Measurements from ENCODE around the gene MEGF6. TPM values are rescaled to one million over a fixed set of nuclear protein-coding genes. Genes with fewer than 3 reads are reported as not detected.

The MEGF6 gene
- total RNA-seq, 1 experiment from 2014 or later, result 32.4 TPM

DNA sequence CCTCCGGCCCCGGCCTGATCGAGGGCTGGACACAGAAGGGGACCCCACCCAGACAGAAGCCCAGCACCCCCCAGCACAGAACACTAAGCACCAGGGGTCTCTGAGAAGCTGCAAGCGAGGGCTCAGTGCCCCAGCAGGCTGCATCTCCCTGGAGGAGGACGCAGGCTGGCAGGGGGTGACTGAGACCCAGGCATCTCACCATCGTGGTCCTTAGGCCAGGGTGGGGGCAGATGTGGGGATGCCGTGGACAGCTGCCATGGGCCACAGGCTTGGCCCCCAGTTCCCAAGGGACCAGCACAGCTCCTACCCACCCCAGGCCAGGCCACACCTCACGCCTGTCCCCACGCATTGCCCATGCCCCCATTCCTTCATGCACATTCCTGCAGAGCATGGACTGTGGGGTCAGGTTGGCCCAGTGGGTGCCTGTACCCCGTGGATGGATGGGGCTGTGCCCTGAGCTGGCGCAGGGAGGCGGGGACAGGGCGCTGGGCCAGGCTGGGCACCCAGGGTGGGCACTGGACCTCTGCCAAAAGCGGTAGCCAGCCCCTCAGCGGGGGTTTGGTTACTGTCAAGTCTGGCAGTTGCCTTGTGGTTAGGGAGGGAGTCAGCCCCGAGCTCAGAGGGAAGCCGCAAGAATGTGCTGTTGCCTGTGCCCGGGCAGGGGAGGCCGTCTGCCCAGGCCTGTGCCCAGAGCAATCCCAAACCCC, 95.4 kb downstream of the MEGF6 start:
- Mint-ChIP-seq H3K27me3 (ENCODE audit: unreplicated experiment) (no peaks in the 10 kb centered on the region), H3K4me1 (ENCODE audit: low read depth, unreplicated experiment) (no peaks in the 10 kb centered on the region), H3K4me3 (ENCODE audit: low read depth, unreplicated experiment) (no peak overlapping the region), H3K36me3 (ENCODE audit: insufficient read depth, unreplicated experiment) (peaks cover 5% of the 10 kb centered on the region), H3K9me3 (ENCODE audit: low read depth, unreplicated experiment) (no peaks in the 10 kb centered on the region), H3K27ac (ENCODE audit: unreplicated experiment) (no peak overlapping the region)
- intact Hi-C loops (cut with micrococcal nuclease; ENCODE audit: unreplicated experiment), result no loop called here
- CTCF ChIA-PET, result no interaction called here
- BruUV-seq (replicated peaks), result no TSS peak
- TF ChIP-seq, protein P1, sequence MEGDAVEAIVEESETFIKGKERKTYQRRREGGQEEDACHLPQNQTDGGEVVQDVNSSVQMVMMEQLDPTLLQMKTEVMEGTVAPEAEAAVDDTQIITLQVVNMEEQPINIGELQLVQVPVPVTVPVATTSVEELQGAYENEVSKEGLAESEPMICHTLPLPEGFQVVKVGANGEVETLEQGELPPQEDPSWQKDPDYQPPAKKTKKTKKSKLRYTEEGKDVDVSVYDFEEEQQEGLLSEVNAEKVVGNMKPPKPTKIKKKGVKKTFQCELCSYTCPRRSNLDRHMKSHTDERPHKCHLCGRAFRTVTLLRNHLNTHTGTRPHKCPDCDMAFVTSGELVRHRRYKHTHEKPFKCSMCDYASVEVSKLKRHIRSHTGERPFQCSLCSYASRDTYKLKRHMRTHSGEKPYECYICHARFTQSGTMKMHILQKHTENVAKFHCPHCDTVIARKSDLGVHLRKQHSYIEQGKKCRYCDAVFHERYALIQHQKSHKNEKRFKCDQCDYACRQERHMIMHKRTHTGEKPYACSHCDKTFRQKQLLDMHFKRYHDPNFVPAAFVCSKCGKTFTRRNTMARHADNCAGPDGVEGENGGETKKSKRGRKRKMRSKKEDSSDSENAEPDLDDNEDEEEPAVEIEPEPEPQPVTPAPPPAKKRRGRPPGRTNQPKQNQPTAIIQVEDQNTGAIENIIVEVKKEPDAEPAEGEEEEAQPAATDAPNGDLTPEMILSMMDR (IDR thresholded peaks at IDR 0.05; ENCODE audit: unreplicated experiment), result no peak
- no peak for DNase-seq

DNA sequence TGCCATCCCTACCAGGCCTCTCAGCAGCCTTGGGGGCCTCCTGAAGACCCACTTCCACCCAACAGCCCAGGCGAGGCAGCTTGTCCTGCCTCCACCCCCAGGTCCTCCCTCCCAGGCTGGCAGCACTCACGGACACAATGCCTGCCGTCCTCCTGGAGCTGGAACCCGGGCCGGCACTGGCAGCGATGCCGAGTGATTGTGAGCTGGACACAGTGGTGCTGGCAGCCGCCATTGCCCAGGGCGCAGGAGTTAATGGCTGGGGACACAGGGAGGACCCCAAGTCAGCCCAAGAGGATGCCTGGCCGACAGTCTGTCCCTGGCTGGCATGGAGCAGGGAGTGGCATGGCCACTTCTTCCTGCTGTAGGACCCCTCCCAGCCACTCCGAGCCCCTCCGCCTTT, 96.0 kb downstream of the MEGF6 start:
- no peak overlapping the region for H3K4me3 Mint-ChIP-seq (ENCODE audit: low read depth, unreplicated experiment)
- no peaks in the 10 kb centered on the region for H3K4me1 Mint-ChIP-seq (ENCODE audit: low read depth, unreplicated experiment)
- no peak overlapping the region for H3K27ac Mint-ChIP-seq (ENCODE audit: unreplicated experiment)
- TF ChIP-seq, protein P1 (IDR thresholded peaks at IDR 0.05; ENCODE audit: unreplicated experiment), result no peak
- no peak for DNase-seq
- peaks cover 5% of the 10 kb centered on the region for H3K36me3 Mint-ChIP-seq (ENCODE audit: insufficient read depth, unreplicated experiment)
- intact Hi-C loops (cut with micrococcal nuclease; ENCODE audit: unreplicated experiment), result no loop called here
- CTCF ChIA-PET, result no interaction called here
- H3K9me3 Mint-ChIP-seq (ENCODE audit: low read depth, unreplicated experiment), result no peaks in the 10 kb centered on the region
- BruUV-seq (replicated peaks), result no TSS peak
- H3K27me3 Mint-ChIP-seq (ENCODE audit: unreplicated experiment), result no peaks in the 10 kb centered on the region

DNA sequence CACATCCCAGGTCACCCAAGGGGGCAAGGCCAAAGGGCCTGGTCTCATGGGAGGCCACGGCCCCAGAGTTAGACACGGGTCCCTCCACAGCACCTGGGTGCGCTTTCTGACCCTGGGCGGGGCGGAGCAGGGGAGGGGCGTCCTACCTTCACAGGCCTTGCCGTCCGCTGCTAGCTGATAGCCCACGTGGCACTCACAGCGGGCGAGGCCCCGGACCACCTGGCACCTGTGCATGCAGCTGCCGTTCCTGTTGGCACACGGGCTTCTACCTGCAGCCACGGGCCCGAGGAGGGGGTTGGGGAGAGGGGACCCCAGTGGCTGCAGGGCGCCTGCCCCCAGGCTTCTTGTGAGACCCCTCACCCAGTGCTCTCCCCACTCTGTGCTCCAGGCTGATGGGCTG, 96.9 kb downstream of the MEGF6 start:
- no peaks in the 10 kb centered on the region for H3K9me3 Mint-ChIP-seq (ENCODE audit: low read depth, unreplicated experiment)
- H3K27me3 Mint-ChIP-seq (ENCODE audit: unreplicated experiment), result no peaks in the 10 kb centered on the region
- H3K27ac Mint-ChIP-seq (ENCODE audit: unreplicated experiment), result no peak overlapping the region
- H3K4me3 Mint-ChIP-seq (ENCODE audit: low read depth, unreplicated experiment), result no peak overlapping the region
- BruUV-seq (replicated peaks), result no TSS peak
- peaks cover 5% of the 10 kb centered on the region for H3K36me3 Mint-ChIP-seq (ENCODE audit: insufficient read depth, unreplicated experiment)
- TF ChIP-seq, protein P1 (IDR thresholded peaks at IDR 0.05; ENCODE audit: unreplicated experiment), result no peak
- intact Hi-C loops (cut with micrococcal nuclease; ENCODE audit: unreplicated experiment), result no loop called here
- no peaks in the 10 kb centered on the region for H3K4me1 Mint-ChIP-seq (ENCODE audit: low read depth, unreplicated experiment)
- CTCF ChIA-PET, result no interaction called here
- no peak for DNase-seq

DNA sequence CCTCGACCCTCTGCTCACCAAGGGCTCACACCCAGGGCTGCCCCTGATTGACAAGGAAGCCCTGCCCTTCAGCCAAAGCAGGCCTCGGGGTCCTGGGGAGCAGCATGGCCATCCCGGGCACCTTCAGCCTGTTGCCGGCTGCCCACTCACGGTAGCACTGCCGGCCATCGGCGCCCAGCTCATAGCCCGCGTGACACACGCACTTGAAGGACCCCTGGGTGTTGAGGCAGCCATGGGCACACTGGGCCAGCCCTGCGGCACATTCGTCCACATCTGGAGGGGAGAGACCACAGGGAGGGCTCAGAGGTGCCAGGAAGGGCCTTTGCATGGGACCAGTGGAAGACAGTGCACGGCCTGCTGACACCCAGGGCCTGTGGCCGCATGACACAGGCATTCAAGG, 99.5 kb downstream of the MEGF6 start:
- Mint-ChIP-seq H3K36me3 (ENCODE audit: insufficient read depth, unreplicated experiment) (no peaks in the 10 kb centered on the region), H3K27me3 (ENCODE audit: unreplicated experiment) (no peaks in the 10 kb centered on the region), H3K27ac (ENCODE audit: unreplicated experiment) (no peak overlapping the region), H3K9me3 (ENCODE audit: low read depth, unreplicated experiment) (no peaks in the 10 kb centered on the region), H3K4me3 (ENCODE audit: low read depth, unreplicated experiment) (no peak overlapping the region), H3K4me1 (ENCODE audit: low read depth, unreplicated experiment) (no peaks in the 10 kb centered on the region)
- no TSS peak for BruUV-seq (replicated peaks)
- no peak for DNase-seq
- CTCF ChIA-PET, result no interaction called here
- TF ChIP-seq, protein P1 (IDR thresholded peaks at IDR 0.05; ENCODE audit: unreplicated experiment), result no peak
- intact Hi-C loops (cut with micrococcal nuclease; ENCODE audit: unreplicated experiment), result no loop called here

Measured in Calu3 (cell line).